ENCODE data around the gene CABLES1. TPM values are rescaled to one million over a fixed set of nuclear protein-coding genes. Genes with fewer than 3 reads are reported as not detected.

CABLES1 gene
- total and polyA plus RNA-seq, 2 experiments from 2014 or later = 7.2 to 10.8 TPM

DNA sequence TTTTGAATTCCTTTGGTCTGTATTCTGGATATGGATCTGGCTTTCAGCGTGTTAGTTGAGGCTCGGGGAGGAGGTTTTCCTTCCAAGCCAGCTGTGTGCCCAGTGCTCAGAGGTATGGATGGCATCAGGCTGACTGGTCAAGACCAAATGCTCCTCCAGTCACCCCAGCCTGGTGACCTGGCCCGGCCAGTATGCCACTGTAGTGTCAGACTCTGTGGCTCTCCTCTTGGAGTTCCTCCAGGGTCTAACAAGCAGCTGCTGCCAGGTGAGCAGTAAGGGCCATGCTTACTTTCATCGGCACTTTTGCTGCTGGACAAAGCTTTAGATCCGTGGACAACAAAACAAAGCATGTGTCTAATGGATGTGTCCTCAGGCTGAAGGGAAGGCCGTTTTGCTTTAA, 44.1 kb downstream of the CABLES1 start:
- no peak overlapping the region for H3K4me3 ChIP-seq
- H3K4me1 ChIP-seq (ENCODE audit: insufficient read depth) = peaks cover 8% of the 10 kb centered on the region
- TF ChIP-seq EZH2 (IDR thresholded peaks at IDR 0.05; ENCODE audit: borderline replicate concordance) = no peak
- TF ChIP-seq EZH2phosphoT487 (IDR thresholded peaks at IDR 0.05; ENCODE audit: low read depth, severe bottlenecking, unreplicated experiment) = no peak
- TF ChIP-seq, protein P1, sequence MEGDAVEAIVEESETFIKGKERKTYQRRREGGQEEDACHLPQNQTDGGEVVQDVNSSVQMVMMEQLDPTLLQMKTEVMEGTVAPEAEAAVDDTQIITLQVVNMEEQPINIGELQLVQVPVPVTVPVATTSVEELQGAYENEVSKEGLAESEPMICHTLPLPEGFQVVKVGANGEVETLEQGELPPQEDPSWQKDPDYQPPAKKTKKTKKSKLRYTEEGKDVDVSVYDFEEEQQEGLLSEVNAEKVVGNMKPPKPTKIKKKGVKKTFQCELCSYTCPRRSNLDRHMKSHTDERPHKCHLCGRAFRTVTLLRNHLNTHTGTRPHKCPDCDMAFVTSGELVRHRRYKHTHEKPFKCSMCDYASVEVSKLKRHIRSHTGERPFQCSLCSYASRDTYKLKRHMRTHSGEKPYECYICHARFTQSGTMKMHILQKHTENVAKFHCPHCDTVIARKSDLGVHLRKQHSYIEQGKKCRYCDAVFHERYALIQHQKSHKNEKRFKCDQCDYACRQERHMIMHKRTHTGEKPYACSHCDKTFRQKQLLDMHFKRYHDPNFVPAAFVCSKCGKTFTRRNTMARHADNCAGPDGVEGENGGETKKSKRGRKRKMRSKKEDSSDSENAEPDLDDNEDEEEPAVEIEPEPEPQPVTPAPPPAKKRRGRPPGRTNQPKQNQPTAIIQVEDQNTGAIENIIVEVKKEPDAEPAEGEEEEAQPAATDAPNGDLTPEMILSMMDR (IDR thresholded peaks at IDR 0.05; ENCODE audit: poor library complexity) = no peak
- no peaks in the 10 kb centered on the region for H3K9me2 ChIP-seq (replicated peaks; ENCODE audit: insufficient read depth)
- H3K4me2 ChIP-seq = no peak overlapping the region
- no peak overlapping the region for H2AFZ ChIP-seq
- H3K79me2 ChIP-seq = peaks cover 3% of the 10 kb centered on the region
- H3K36me3 ChIP-seq (replicated peaks; ENCODE audit: insufficient read depth, low read depth) = no peaks in the 10 kb centered on the region
- WGBS (ENCODE audit: low lambda C conversion rate, missing lambda C conversion rate) = 77% methylated on average over 6 of the region's 6 CpGs
- no peaks in the 10 kb centered on the region for H4K20me1 ChIP-seq (ENCODE audit: insufficient read depth, poor library complexity, severe bottlenecking)
- H3K27me3 ChIP-seq = no peaks in the 10 kb centered on the region
- no peak for DNase-seq (ENCODE audit: low spot score)
- no peaks in the 10 kb centered on the region for H3K9me3 ChIP-seq (ENCODE audit: low read depth)
- H3K27ac ChIP-seq = no peak overlapping the region

DNA sequence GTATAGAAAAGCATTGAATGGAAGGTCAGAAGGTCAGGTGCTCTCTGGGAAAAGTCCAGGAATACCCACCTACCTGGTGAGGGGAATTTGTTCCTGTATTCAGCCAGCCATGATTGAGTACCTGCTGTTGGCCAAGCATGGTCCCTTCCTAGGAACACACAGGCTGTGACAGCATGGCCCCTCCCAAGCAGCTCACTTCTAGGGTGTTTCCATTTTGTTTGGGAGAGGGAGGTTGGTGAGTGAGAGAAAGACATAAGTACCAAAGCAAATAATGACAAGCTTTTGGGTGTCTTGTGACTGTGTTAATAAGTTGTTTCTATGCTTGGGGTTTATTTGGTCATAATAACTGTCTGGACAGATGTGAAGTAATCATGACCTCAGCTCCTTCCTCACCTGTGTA, 46.3 kb downstream of the CABLES1 start:
- no peak overlapping the region for H3K4me3 ChIP-seq
- H4K20me1 ChIP-seq (ENCODE audit: insufficient read depth, poor library complexity, severe bottlenecking) = no peaks in the 10 kb centered on the region
- H3K27ac ChIP-seq = no peak overlapping the region
- no peak overlapping the region for H2AFZ ChIP-seq
- DNase-seq (ENCODE audit: low spot score) = no peak
- H3K27me3 ChIP-seq = no peaks in the 10 kb centered on the region
- no peak overlapping the region for H3K4me2 ChIP-seq
- no peaks in the 10 kb centered on the region for H3K9me2 ChIP-seq (replicated peaks; ENCODE audit: insufficient read depth)
- H3K4me1 ChIP-seq (ENCODE audit: insufficient read depth) = peaks cover 8% of the 10 kb centered on the region
- peaks cover 3% of the 10 kb centered on the region for H3K79me2 ChIP-seq
- no peaks in the 10 kb centered on the region for H3K9me3 ChIP-seq (ENCODE audit: low read depth)
- TF ChIP-seq, protein P1 (IDR thresholded peaks at IDR 0.05; ENCODE audit: poor library complexity) = no peak
- no peak for TF ChIP-seq EZH2 (IDR thresholded peaks at IDR 0.05; ENCODE audit: borderline replicate concordance)
- no peak for TF ChIP-seq EZH2phosphoT487 (IDR thresholded peaks at IDR 0.05; ENCODE audit: low read depth, severe bottlenecking, unreplicated experiment)
- H3K36me3 ChIP-seq (replicated peaks; ENCODE audit: insufficient read depth, low read depth) = no peaks in the 10 kb centered on the region

DNA sequence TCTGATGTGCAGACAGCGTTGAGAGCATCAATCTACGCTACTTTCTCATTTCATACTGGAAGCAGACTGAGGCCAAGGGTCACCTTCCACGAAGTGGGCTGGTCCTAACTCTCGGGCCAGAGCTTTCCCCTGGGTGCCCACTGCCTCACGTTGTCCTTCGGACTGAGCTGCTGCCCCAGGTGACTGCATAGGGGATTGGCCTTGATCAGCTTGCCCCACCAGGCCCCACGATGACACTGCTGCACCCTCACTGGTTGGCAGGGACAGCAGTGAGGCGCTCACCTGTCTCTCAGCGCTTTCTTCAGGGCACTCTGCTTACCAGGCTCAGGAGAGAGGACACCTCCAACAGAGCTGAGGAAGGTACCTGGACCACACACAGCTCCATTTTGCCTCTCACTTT, 47.3 kb downstream of the CABLES1 start:
- Histone ChIP-seq H3K4me2 (no peak overlapping the region), H4K20me1 (ENCODE audit: insufficient read depth, poor library complexity, severe bottlenecking) (no peaks in the 10 kb centered on the region), H3K36me3 (replicated peaks; ENCODE audit: insufficient read depth, low read depth) (no peaks in the 10 kb centered on the region), H2AFZ (no peak overlapping the region), H3K27me3 (no peaks in the 10 kb centered on the region), H3K79me2 (peaks cover 3% of the 10 kb centered on the region), H3K9me3 (ENCODE audit: low read depth) (no peaks in the 10 kb centered on the region), H3K4me3 (no peak overlapping the region), H3K9me2 (replicated peaks; ENCODE audit: insufficient read depth) (no peaks in the 10 kb centered on the region), H3K4me1 (ENCODE audit: insufficient read depth) (peaks cover 8% of the 10 kb centered on the region), H3K27ac (no peak overlapping the region)
- WGBS (ENCODE audit: low lambda C conversion rate, missing lambda C conversion rate) = 97% methylated on average over 9 of the region's 9 CpGs
- DNase-seq (ENCODE audit: low spot score) = no peak
- TF ChIP-seq, protein P1 (IDR thresholded peaks at IDR 0.05; ENCODE audit: poor library complexity) = no peak
- TF ChIP-seq EZH2 (IDR thresholded peaks at IDR 0.05; ENCODE audit: borderline replicate concordance) = no peak
- TF ChIP-seq EZH2phosphoT487 (IDR thresholded peaks at IDR 0.05; ENCODE audit: low read depth, severe bottlenecking, unreplicated experiment) = no peak
